ENCODE results near the gene NDUFAF8. TPM values are rescaled to one million over a fixed set of nuclear protein-coding genes. Genes with fewer than 3 reads are reported as not detected.

NDUFAF8 gene
- polyA plus RNA-seq, 3 donors from 2014 or later: 61.2 to 121 (median 67.8) TPM

GRCh38 chr17:81261096-81261495 is 22.0 kb downstream of the NDUFAF8 start:
- DNase-seq: no peak
- H3K27me3 Mint-ChIP-seq (ENCODE audit: low read depth in 3 of 3): peaks cover 0 to 3% (median 0%) of the 10 kb centered on the region in 3 donors
- peaks cover 0 to 2% (median 0%) of the 10 kb centered on the region in 6 donors for H3K9me3 Mint-ChIP-seq
- no peak overlapping the region for H3K4me3 Mint-ChIP-seq
- no peak overlapping the region for H3K27ac Mint-ChIP-seq
- peaks cover 3 to 9% (median 8%) of the 10 kb centered on the region in 3 donors for H3K36me3 Mint-ChIP-seq
- H3K4me1 Mint-ChIP-seq: peaks cover 0 to 1% of the 10 kb centered on the region in 2 donors

DNA sequence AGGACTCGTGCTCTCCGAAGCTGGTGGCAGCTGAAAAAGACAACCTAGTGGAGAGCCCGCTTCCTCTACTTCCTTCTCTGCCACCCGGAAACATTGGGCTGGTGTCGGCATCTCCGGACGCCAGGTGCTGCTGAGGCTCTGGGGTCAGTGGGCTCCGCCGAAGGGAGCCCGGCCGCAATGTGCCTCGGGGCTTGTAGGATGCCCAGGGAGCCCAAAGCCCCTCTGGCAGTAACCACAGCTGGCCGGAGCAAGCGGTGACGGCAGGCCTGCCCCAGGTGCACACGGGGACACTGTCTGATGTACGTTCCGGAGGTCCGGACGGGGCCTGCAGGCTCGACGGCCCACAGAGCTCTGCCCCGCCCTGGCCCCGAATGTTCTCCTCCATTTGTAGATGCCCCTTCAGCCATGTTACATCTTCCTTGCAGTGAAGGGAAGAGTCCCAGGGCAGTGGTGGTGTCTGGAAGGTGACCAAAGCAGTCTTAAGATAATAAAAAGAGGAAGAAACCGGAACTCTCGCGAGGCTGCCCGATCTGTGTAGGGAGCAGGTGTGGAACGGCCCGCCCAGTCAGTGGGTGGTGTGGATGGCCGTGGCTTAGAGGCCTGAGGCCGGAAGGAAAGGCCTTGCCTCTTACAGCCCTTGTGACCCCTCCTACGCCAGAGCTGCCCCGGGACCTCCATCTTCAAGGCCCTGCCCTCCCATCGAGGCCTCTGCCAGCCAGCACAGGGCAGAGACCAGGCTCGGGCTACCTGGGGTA is 22.6 kb downstream of the NDUFAF8 start:
- peaks cover 0 to 2% (median 0%) of the 10 kb centered on the region in 6 donors for H3K9me3 Mint-ChIP-seq
- H3K27me3 Mint-ChIP-seq (ENCODE audit: low read depth in 3 of 3): peaks cover 0 to 3% (median 0%) of the 10 kb centered on the region in 3 donors
- peaks cover 0 to 1% of the 10 kb centered on the region in 2 donors for H3K4me1 Mint-ChIP-seq
- no peak overlapping the region for H3K4me3 Mint-ChIP-seq
- no peak overlapping the region for H3K27ac Mint-ChIP-seq
- no peak for DNase-seq
- H3K36me3 Mint-ChIP-seq: peaks cover 4 to 10% (median 9%) of the 10 kb centered on the region in 3 donors

DNA sequence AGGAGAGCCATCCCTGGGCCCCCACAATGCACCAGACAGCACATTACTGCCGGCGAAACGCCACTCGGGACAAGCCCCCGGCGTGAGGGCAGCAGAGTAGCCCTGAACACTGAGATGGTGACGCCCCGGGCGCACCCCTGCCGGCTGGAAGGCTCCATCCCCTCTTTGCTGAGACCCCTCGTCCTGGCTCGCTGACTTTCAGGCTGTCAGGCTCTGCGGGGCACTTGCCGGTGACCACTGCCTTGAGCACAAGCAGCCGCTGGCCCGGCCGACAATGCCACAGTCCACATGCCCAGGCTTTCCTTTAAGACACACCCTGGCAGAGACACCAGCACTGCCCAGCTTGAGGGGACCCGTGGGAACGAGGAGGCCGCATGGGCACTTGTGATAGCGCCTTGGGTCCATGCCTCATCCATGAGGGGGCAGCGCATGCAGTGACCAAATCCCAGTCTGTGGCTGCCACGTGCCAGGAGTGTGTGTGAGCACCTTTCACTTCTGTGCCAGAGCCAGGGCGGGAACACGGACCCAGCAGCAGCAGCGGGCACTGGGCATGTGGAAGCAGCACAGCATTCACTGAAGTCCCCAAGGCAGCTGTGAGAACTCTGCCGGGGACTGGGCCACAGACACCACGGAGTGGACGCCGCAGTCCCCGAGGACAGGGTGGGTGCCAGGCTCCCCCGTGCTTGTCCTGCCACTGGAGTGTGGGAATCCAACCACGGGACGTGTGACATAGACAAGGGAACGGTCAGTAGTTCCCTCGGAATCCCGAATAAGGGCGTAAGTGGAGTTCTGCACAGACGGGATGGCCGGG is 24.5 kb downstream of the NDUFAF8 start:
- Mint-ChIP-seq H3K27ac (no peak overlapping the region), H3K27me3 (ENCODE audit: low read depth in 3 of 3) (peaks cover 0 to 3% (median 0%) of the 10 kb centered on the region in 3 donors), H3K9me3 (no peaks in the 10 kb centered on the region), H3K36me3 (peaks cover 14 to 24% (median 18%) of the 10 kb centered on the region in 3 donors), H3K4me1 (peaks cover 1 to 10% of the 10 kb centered on the region in 2 donors), H3K4me3 (no peak overlapping the region)
- DNase-seq: no peak

DNA sequence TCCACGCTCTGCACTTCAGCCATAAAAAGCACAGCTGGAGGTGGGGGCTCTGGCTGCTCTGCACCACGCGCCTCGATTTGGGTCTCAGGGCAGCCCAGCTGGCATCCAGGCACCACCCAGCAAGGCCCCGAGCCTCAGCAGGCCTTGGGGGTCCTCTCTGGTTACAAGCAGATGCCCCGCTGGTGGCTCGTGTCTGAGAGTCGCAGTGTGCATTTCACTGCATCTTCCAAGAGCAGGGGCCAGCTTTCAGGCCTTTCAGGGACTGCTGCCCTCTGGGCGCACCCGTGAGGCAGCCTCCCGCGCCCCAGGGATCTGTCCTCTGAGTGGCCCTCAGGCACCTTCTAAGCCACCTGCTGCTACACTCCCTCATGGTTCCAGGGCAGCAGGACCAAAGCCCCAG is 25.5 kb downstream of the NDUFAF8 start:
- H3K27me3 Mint-ChIP-seq (ENCODE audit: low read depth in 3 of 3): peaks cover 0 to 3% (median 0%) of the 10 kb centered on the region in 3 donors
- peaks cover 18 to 32% (median 22%) of the 10 kb centered on the region in 3 donors for H3K36me3 Mint-ChIP-seq
- H3K27ac Mint-ChIP-seq: no peak overlapping the region
- H3K4me3 Mint-ChIP-seq: no peak overlapping the region
- no peak for DNase-seq
- H3K9me3 Mint-ChIP-seq: no peaks in the 10 kb centered on the region
- peaks cover 1 to 13% of the 10 kb centered on the region in 2 donors for H3K4me1 Mint-ChIP-seq

GRCh38 chr17:81265576-81265975 is 26.5 kb downstream of the NDUFAF8 start:
- Mint-ChIP-seq H3K36me3 (peaks cover 18 to 36% (median 22%) of the 10 kb centered on the region in 3 donors), H3K9me3 (no peaks in the 10 kb centered on the region), H3K4me1 (peaks cover 1 to 13% of the 10 kb centered on the region in 2 donors), H3K4me3 (no peak overlapping the region), H3K27me3 (ENCODE audit: low read depth in 3 of 3) (peaks cover 0 to 3% (median 0%) of the 10 kb centered on the region in 3 donors), H3K27ac (no peak overlapping the region)
- no peak for DNase-seq

GRCh38 chr17:81267390-81268067 is 28.4 kb downstream of the NDUFAF8 start:
- no peak for DNase-seq
- Mint-ChIP-seq H3K9me3 (no peaks in the 10 kb centered on the region), H3K27ac (peak overlapping the region in 5 of 6 donors; percentile 36 to 72 (median 53)), H3K27me3 (ENCODE audit: low read depth in 3 of 3) (peaks cover 0 to 3% (median 0%) of the 10 kb centered on the region in 3 donors), H3K36me3 (peaks cover 17 to 40% (median 23%) of the 10 kb centered on the region in 3 donors), H3K4me1 (peaks cover 1 to 13% of the 10 kb centered on the region in 2 donors), H3K4me3 (no peak overlapping the region)

- H3K4me3 Mint-ChIP-seq: no peak overlapping the region
- no peak for DNase-seq
- H3K36me3 Mint-ChIP-seq: peaks cover 14 to 48% (median 26%) of the 10 kb centered on the region in 3 donors
- H3K27ac Mint-ChIP-seq: no peak overlapping the region
- peaks cover 1 to 16% of the 10 kb centered on the region in 2 donors for H3K4me1 Mint-ChIP-seq
- no peaks in the 10 kb centered on the region for H3K9me3 Mint-ChIP-seq
- peaks cover 0 to 2% (median 0%) of the 10 kb centered on the region in 3 donors for H3K27me3 Mint-ChIP-seq (ENCODE audit: low read depth in 3 of 3)
Measured at GRCh38 chr17:81270279-81270678, 31.2 kb downstream of the NDUFAF8 start.

DNA sequence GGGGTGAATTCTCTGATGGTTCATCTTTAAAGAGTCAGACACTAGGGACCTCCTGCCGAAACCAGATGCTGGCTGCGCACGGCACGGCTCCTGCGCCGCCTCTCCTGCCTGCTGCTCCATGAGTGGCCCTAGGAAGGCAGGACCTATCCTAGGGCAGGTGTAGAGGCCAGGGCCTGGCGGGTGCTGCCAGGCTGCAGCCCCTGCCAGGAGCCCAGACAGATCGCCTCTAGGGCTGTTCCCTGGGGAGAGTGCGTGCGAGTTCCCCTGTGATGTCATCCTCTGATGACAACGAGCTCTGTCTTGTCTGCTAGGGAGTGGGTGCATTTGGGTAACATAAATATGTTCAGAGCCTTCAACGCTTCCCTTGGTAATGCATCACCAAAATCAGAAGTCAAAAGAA is 32.1 kb downstream of the NDUFAF8 start:
- Mint-ChIP-seq H3K9me3 (no peaks in the 10 kb centered on the region), H3K27me3 (ENCODE audit: low read depth in 3 of 3) (peaks cover 0 to under 1% (median 0%) of the 10 kb centered on the region in 3 donors), H3K27ac (no peak overlapping the region), H3K4me1 (peaks cover 0 to 16% of the 10 kb centered on the region in 2 donors), H3K36me3 (peaks cover 9 to 45% (median 27%) of the 10 kb centered on the region in 3 donors), H3K4me3 (no peak overlapping the region)
- DNase-seq: no peak

DNA sequence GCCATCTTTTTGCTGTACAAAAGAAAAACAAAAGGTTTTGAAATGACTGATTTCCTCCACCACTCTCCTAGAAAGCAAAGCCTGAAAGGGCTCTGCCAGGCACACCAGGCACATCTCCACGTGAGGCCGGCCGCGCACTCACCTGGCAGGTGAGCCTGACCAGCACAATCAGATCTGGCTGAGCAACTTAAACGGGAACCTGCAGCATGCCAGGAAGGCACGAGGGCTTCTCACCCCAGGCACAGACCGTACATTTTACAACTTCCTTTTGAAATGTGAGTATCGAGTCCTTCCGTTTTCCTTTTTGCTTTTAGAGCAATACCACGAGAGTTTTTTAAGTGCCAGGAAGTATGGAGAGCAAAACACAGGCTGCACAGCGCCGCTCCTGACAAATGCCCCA is 33.5 kb downstream of the NDUFAF8 start:
- Mint-ChIP-seq H3K4me1 (peaks cover 0 to 16% of the 10 kb centered on the region in 2 donors), H3K27me3 (ENCODE audit: low read depth in 3 of 3) (peaks cover 0 to 4% (median 0%) of the 10 kb centered on the region in 3 donors), H3K36me3 (peaks cover 6 to 36% (median 23%) of the 10 kb centered on the region in 3 donors), H3K27ac (peak overlapping the region in 1 of 6 donors; percentile 44), H3K9me3 (no peaks in the 10 kb centered on the region), H3K4me3 (no peak overlapping the region)
- DNase-seq: no peak

DNA sequence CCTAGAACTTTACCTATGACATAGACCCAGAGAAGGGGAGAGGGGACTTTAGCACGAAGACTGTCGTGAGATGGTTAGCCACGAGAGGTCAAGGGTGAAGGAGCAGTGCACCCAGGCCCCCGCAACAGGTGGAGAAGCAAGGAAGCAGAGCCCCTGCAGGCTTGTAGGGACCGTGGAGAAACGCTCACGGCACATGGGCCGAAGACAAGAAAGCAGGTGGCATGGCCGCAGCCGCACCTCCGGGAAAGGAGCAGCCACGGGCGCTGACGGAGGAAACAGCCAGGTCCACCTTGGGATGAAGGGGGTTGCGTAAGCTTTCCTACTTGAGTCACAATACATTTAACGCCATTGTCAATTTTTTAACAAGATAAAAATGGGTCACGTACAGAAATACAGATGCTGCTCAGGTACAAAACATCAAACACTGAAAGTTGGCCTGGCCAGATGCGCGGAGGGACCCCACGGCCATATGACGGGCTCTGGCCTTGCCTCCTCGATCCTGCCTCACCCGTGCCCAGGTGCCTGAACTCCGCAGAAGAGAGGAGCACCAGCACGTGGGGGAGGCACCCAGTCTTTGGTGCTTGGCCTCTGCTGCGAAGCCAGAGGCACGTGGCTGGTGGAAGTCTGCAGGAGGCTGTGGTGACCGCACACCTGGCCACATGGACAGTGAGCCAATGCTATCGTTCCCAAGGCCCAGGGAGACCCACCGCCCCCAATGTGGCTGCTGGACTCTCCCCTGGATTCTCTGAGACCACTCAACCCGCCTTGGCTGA is 34.8 kb downstream of the NDUFAF8 start:
- DNase-seq: no peak
- Mint-ChIP-seq H3K27me3 (ENCODE audit: low read depth in 3 of 3) (peaks cover 0 to 4% (median 0%) of the 10 kb centered on the region in 3 donors), H3K36me3 (peaks cover 0 to 25% (median 13%) of the 10 kb centered on the region in 3 donors), H3K9me3 (no peaks in the 10 kb centered on the region), H3K4me1 (peaks cover 0 to 4% of the 10 kb centered on the region in 2 donors), H3K4me3 (no peak overlapping the region), H3K27ac (no peak overlapping the region)

GRCh38 chr17:81274471-81274855 is 35.3 kb downstream of the NDUFAF8 start:
- Mint-ChIP-seq H3K27ac (no peak overlapping the region), H3K4me3 (no peak overlapping the region), H3K27me3 (ENCODE audit: low read depth in 3 of 3) (peaks cover 0 to 4% (median 0%) of the 10 kb centered on the region in 3 donors), H3K36me3 (peaks cover 0 to 21% (median 8%) of the 10 kb centered on the region in 3 donors), H3K9me3 (no peaks in the 10 kb centered on the region), H3K4me1 (peaks cover 0 to 4% of the 10 kb centered on the region in 2 donors)
- no peak for DNase-seq

- Mint-ChIP-seq H3K27ac (no peak overlapping the region), H3K36me3 (peaks cover 8 to 21% (median 8%) of the 10 kb centered on the region in 3 donors), H3K9me3 (no peaks in the 10 kb centered on the region), H3K27me3 (ENCODE audit: low read depth in 3 of 3) (peaks cover 0 to 4% (median 0%) of the 10 kb centered on the region in 3 donors), H3K4me1 (peaks cover 2 to 4% of the 10 kb centered on the region in 2 donors), H3K4me3 (no peak overlapping the region)
- no peak for DNase-seq
Measured at GRCh38 chr17:81276781-81277180, 37.7 kb downstream of the NDUFAF8 start.

DNA sequence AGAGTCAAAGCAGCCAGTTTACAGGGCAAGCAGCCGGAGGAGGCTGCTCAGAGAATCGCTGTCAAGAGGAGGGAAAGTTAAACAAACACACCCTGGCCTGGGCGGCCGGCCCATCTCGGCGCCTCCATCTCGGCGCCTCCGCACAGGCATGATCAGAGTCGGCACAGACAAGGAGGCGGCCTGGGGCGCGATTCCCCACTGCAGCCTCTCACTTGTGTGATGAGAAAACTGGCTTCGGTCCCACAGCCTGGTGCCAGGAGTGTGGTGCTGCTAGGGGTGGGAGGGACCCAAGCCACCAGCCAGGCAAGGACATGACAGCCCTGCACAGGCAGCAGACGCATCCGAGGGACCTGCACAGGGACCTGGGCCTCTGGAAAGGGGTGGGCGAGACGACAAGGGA is 38.3 kb downstream of the NDUFAF8 start:
- H3K9me3 Mint-ChIP-seq: no peaks in the 10 kb centered on the region
- H3K27ac Mint-ChIP-seq: peak overlapping the region in 1 of 6 donors; percentile 28
- DNase-seq: no peak
- peaks cover 8 to 21% (median 8%) of the 10 kb centered on the region in 3 donors for H3K36me3 Mint-ChIP-seq
- no peak overlapping the region for H3K4me3 Mint-ChIP-seq
- H3K27me3 Mint-ChIP-seq (ENCODE audit: low read depth in 3 of 3): peaks cover 0 to 4% (median 0%) of the 10 kb centered on the region in 3 donors
- H3K4me1 Mint-ChIP-seq: peaks cover 2 to 4% of the 10 kb centered on the region in 2 donors

All from immature natural killer cell (primary cell).